ENCODE measurements around the gene RPIA.
A peak's percentile ranks its signal among the peaks of the same experiment; 100 is the strongest.

Gene RPIA

DNA sequence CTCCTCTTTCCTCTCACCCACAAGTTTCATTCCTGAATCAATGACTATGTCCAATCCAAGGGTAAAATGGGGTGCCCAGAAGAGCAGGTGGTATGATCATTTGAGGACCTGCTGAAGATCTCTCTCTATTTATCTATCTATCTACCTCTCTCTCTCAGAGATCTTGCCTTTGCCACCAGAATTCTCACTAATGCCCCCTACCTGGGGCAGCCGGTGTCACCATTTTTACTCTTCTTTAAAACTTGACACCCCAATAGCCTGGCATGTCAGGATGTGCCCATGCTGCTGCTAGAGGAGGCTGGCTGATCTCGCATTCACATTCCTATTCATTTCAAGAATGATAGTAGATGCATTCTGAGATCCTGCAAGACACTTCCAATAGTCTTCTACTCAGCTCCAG lies 24.3 kb upstream of the RPIA start:
- no peak for ATAC-seq
- TF ChIP-seq PATZ1 (CRISPR knock-in tag; IDR thresholded peaks at IDR 0.05; ENCODE audit: borderline replicate concordance): no peak
- TF ChIP-seq GLIS3 (CRISPR knock-in tag; IDR thresholded peaks at IDR 0.05): no peak
- TF ChIP-seq TOX (CRISPR knock-in tag; IDR thresholded peaks at IDR 0.05; ENCODE audit: borderline replicate concordance): no peak
- no peak for TF ChIP-seq OSR1 (CRISPR knock-in tag; IDR thresholded peaks at IDR 0.05)
- no peak for TF ChIP-seq POU6F1 (CRISPR knock-in tag; IDR thresholded peaks at IDR 0.05; ENCODE audit: borderline replicate concordance, low read depth)
- TF ChIP-seq CSDC2 (CRISPR knock-in tag; IDR thresholded peaks at IDR 0.05): no peak

GRCh38 chr2:88668862-88669261 lies 22.6 kb upstream of the RPIA start:
- ATAC-seq: no peak
- no peak for TF ChIP-seq ZFP3 (CRISPR knock-in tag; IDR thresholded peaks at IDR 0.05)
- TF ChIP-seq OSR1 (CRISPR knock-in tag; IDR thresholded peaks at IDR 0.05): no peak
- TF ChIP-seq ZNF8 (CRISPR knock-in tag; IDR thresholded peaks at IDR 0.05): no peak
- no peak for TF ChIP-seq ISL1 (CRISPR knock-in tag; IDR thresholded peaks at IDR 0.05)
- no peak for TF ChIP-seq CSRNP3 (CRISPR knock-in tag; IDR thresholded peaks at IDR 0.05)
- TF ChIP-seq PPARA (CRISPR knock-in tag; IDR thresholded peaks at IDR 0.05; ENCODE audit: borderline replicate concordance): no peak

DNA sequence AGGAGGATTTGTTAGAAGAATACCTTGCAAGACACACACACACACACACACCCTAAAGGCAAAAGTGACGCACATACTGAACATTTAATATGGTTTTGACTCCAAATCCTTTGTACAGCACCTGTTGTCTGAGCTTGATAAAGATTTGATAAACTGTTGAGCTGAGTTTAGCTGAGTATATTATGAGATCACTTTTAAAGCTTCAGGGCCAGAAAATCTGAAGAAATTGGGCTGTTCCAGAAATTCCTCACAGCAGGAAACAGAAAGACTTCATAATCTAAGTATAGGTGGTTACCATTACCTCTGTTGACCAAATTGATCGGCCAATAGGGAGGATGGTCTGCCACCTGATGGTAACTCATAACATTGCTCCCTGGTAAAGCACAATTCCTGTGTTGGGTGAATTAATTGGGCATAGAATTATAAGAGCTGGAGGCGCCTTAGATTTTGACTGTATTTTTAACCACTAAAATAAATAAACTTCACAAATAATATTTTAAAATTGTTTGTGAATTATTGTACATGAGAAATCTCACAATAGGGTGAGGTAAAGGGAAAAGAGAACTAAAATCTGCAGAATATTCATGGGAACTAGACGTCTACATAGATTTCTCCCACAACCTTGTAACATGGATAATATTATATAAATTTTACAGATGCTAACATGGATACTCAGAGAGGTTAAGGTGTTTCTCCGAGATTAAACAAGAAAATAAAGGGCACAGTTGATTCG lies 21.8 kb upstream of the RPIA start:
- ATAC-seq: peak; percentile 86
- no peak for TF ChIP-seq RARB (CRISPR knock-in tag; IDR thresholded peaks at IDR 0.05)
- no peak for TF ChIP-seq CSRNP3 (CRISPR knock-in tag; IDR thresholded peaks at IDR 0.05)
- TF ChIP-seq ZNF8 (CRISPR knock-in tag; IDR thresholded peaks at IDR 0.05): no peak
- TF ChIP-seq, protein P1, sequence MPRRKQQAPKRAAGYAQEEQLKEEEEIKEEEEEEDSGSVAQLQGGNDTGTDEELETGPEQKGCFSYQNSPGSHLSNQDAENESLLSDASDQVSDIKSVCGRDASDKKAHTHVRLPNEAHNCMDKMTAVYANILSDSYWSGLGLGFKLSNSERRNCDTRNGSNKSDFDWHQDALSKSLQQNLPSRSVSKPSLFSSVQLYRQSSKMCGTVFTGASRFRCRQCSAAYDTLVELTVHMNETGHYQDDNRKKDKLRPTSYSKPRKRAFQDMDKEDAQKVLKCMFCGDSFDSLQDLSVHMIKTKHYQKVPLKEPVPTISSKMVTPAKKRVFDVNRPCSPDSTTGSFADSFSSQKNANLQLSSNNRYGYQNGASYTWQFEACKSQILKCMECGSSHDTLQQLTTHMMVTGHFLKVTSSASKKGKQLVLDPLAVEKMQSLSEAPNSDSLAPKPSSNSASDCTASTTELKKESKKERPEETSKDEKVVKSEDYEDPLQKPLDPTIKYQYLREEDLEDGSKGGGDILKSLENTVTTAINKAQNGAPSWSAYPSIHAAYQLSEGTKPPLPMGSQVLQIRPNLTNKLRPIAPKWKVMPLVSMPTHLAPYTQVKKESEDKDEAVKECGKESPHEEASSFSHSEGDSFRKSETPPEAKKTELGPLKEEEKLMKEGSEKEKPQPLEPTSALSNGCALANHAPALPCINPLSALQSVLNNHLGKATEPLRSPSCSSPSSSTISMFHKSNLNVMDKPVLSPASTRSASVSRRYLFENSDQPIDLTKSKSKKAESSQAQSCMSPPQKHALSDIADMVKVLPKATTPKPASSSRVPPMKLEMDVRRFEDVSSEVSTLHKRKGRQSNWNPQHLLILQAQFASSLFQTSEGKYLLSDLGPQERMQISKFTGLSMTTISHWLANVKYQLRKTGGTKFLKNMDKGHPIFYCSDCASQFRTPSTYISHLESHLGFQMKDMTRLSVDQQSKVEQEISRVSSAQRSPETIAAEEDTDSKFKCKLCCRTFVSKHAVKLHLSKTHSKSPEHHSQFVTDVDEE (CRISPR knock-in tag; IDR thresholded peaks at IDR 0.05): no peak
- no peak for TF ChIP-seq GLIS3 (CRISPR knock-in tag; IDR thresholded peaks at IDR 0.05)
- TF ChIP-seq ARNTL (CRISPR knock-in tag; IDR thresholded peaks at IDR 0.05; ENCODE audit: borderline replicate concordance, low read depth): no peak

DNA sequence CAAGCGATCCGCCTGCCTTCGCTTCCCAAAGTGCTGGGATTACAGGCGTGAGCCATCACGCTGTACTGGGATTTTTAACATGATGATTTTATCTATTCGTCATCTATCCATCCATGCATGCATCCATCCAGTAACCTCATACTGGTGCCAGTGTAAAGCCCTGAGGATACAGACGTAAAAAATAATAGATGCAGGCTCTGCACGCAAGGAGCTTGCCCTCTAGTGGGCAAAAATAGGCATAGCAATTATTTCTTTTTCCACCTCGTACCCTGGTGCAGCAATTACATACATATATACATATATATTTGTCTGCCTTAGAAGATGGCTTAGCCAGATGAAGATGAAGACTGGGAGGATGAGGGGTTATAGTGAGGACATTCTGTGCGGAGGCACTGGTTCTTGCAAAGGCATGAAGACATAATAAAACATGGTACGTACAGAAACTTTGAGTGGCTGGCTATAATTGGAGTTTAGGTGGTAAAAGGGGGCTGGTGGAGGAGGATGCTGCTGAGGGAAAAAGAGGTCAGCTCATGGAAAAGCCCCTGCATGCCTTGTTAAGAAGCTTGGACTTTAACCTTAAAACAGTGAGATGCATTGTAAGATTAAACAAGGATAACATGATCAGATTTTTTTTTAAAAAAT lies 19.6 kb upstream of the RPIA start:
- ATAC-seq: peak; percentile 91
- TF ChIP-seq TCF4 (CRISPR knock-in tag; IDR thresholded peaks at IDR 0.05; ENCODE audit: borderline replicate concordance) (no peak), POU6F1 (CRISPR knock-in tag; IDR thresholded peaks at IDR 0.05; ENCODE audit: borderline replicate concordance, low read depth) (no peak)

Data from SK-N-SH treated with all-trans-retinoic acid at 6 μM for 48 hours (cell line).